PFSK-1 (cell line): ENCODE results near the gene STK17B.

ENCODE experiments used
- POLR2AphosphoS5 ChIP-seq: IDR thresholded peaks from 2 replicates; pipeline ENCODE4 v1.6.1; 2012; ENCODE audit warnings: low read depth, mild to moderate bottlenecking, control low read depth, low read length, moderate library complexity
- SIN3A ChIP-seq: IDR thresholded peaks from 2 replicates; pipeline ENCODE4 v1.6.1; 2012; ENCODE audit warnings: mild to moderate bottlenecking, low read length, moderate library complexity, borderline replicate concordance; ENCODE audit not compliant: insufficient read depth
- TAF1 ChIP-seq: IDR thresholded peaks from 2 replicates; pipeline ENCODE4 v1.6.1; 2012; ENCODE audit warnings: low read length, control low read depth, borderline replicate concordance; ENCODE audit not compliant: insufficient read depth

DNA sequence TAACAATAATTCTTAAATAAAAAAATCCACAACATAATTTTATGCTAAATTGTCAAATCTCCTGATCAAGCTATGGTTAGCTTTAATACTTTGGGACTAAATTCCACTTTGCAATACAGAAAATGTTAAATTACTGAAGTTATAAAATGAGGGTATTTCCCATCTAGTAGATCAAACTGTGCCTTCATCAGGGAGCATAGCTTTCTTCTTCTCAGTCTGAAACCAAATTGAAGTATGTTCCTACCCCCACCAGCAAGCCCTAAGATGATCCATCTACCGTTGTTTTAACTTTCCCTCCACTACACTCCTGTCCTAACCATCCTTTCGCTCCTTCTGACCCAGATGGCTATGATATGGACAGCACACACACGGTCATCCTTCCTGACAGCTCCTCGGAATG lies 24.4 kb upstream of the STK17B start:
- TF ChIP-seq TAF1 = no peak
- no peak for TF ChIP-seq SIN3A
- no peak for TF ChIP-seq POLR2AphosphoS5
